Measurements from ENCODE around the gene TMEM52. TPM values are rescaled to one million over a fixed set of nuclear protein-coding genes. Genes with fewer than 3 reads are reported as not detected.

The TMEM52 gene
- total and polyA plus RNA-seq, 9 of the 15 experiments (the other 6 are each of a cell fraction or from before 2014, with no cell fraction given) = 0.37 to 22.5 (median 6.8) TPM

DNA sequence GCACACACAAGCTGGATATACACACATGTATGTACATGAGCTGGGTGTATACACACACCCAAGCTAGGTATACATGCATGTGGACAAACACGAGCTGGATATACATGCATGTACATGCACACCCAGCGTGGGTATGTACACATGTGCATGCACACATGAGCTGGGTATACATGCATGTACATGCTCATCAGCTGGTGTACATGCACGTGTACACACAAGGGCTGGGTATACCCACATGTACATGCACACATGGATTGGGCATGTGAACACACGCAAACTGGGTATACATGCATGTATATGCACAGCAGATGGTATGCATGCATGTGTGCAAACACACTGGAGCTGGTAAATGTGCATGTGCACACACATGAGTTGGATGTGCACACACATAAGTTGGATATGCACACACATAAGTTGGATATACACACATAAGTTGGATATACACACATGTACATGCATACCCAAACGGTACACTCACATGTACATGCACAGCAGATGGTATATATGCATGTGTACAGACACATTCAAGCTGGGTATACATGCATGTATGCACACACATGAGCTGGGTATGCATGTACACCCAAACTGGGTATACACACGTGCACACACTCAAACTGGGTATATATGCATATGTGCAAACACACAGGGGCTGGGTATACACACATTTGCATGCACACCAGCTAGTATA is 20.7 kb downstream of the TMEM52 start (continued):
- TF ChIP-seq TEAD4 (IDR thresholded peaks at IDR 0.05; ENCODE audit: low read length) = no peak
- TF ChIP-seq TEAD4 (CRISPR knock-in tag; IDR thresholded peaks at IDR 0.05; ENCODE audit: borderline replicate concordance) = peak; percentile 65; the same call in 1 of the 2 replicates
- peak; percentile 27; the same call in 1 of the 2 replicates for TF ChIP-seq CBFA2T3 (IDR thresholded peaks at IDR 0.05)
- TF ChIP-seq BHLHE40 (IDR thresholded peaks at IDR 0.05; ENCODE audit: low read length) = no peak
- TF ChIP-seq ZFP36 (IDR thresholded peaks at IDR 0.05; ENCODE audit: low read depth, low read length, partially characterized antibody) = no peak
- no peak for TF ChIP-seq GTF2B (IDR thresholded peaks at IDR 0.05; ENCODE audit: extremely low read depth, insufficient read length)
- no peak for TF ChIP-seq ZNF644 (tag; IDR thresholded peaks at IDR 0.05; ENCODE audit: low read depth)
- TF ChIP-seq THRB (CRISPR knock-in tag; conservative IDR thresholded peaks at IDR 0.05) = no peak
- peak; percentile 36; the same call in 1 of the 2 replicates for TF ChIP-seq CBX5 (IDR thresholded peaks at IDR 0.05; ENCODE audit: borderline replicate concordance, low read depth)
- TF ChIP-seq, protein P1, sequence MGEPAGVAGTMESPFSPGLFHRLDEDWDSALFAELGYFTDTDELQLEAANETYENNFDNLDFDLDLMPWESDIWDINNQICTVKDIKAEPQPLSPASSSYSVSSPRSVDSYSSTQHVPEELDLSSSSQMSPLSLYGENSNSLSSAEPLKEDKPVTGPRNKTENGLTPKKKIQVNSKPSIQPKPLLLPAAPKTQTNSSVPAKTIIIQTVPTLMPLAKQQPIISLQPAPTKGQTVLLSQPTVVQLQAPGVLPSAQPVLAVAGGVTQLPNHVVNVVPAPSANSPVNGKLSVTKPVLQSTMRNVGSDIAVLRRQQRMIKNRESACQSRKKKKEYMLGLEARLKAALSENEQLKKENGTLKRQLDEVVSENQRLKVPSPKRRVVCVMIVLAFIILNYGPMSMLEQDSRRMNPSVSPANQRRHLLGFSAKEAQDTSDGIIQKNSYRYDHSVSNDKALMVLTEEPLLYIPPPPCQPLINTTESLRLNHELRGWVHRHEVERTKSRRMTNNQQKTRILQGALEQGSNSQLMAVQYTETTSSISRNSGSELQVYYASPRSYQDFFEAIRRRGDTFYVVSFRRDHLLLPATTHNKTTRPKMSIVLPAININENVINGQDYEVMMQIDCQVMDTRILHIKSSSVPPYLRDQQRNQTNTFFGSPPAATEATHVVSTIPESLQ (CRISPR knock-in tag; IDR thresholded peaks at IDR 0.05) = no peak
- TF ChIP-seq MCM3 (IDR thresholded peaks at IDR 0.05) = no peak
- TF ChIP-seq PURB (CRISPR knock-in tag; IDR thresholded peaks at IDR 0.05; ENCODE audit: low read depth) = no peak
- no peak; the same call in 1 of the 2 replicates for TF ChIP-seq E2F5 (CRISPR knock-in tag; IDR thresholded peaks at IDR 0.05)
- TF ChIP-seq, protein P2, sequence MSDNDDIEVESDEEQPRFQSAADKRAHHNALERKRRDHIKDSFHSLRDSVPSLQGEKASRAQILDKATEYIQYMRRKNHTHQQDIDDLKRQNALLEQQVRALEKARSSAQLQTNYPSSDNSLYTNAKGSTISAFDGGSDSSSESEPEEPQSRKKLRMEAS (CRISPR knock-in tag; IDR thresholded peaks at IDR 0.05) = peak; percentile 46; the same call in 1 of the 2 replicates
- no peak for TF ChIP-seq ZNF282 (CRISPR knock-in tag; IDR thresholded peaks at IDR 0.05)
- no peak for TF ChIP-seq ZBTB9 (CRISPR knock-in tag; IDR thresholded peaks at IDR 0.05)

All from K562 (cell line).